ENCODE results near the gene DYNC1H1. TPM values are rescaled to one million over a fixed set of nuclear protein-coding genes. Genes with fewer than 3 reads are reported as not detected.
A peak's percentile ranks its signal among the peaks of the same experiment; 100 is the strongest.

The DYNC1H1 gene
- total RNA-seq, 1 donor from 2014 or later: 499 TPM

DNA sequence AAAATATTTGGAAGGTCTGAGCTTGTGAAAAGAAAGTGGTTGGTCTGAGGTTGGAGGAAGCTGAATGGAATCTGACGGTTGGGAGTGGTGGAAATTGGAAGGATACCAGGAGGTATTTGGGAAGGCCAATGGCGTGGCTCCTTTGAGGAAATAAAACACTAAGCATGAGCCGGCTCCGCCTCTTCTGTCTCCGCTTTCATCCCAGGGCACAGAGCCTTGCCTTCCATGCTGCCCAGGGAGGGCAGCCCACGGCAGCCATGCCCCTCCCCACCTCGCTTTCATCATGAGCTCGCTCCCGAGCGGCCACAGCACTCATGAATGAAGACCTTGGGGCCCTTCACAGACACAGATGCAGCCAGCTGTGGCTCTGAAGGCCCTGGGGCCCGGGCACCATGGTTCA lies 86.3 kb downstream of the DYNC1H1 start:
- Histone ChIP-seq H3K27ac (no peak overlapping the region), H3K9me3 (no peaks in the 10 kb centered on the region), H3K4me3 (no peak overlapping the region), H3K4me1 (peaks cover 5% of the 10 kb centered on the region), H3K36me3 (peaks cover 4 to 56% of the 10 kb centered on the region in 2 donors), H3K27me3 (no peaks in the 10 kb centered on the region)
- TF ChIP-seq POLR2A (IDR thresholded peaks at IDR 0.05) (no peak), POLR2AphosphoS5 (IDR thresholded peaks at IDR 0.05; ENCODE audit: insufficient read depth in 1 of 2, low read depth in 1 of 2) (peak in 1 of 2 donors; percentile 11)
- TF ChIP-seq, protein P1, sequence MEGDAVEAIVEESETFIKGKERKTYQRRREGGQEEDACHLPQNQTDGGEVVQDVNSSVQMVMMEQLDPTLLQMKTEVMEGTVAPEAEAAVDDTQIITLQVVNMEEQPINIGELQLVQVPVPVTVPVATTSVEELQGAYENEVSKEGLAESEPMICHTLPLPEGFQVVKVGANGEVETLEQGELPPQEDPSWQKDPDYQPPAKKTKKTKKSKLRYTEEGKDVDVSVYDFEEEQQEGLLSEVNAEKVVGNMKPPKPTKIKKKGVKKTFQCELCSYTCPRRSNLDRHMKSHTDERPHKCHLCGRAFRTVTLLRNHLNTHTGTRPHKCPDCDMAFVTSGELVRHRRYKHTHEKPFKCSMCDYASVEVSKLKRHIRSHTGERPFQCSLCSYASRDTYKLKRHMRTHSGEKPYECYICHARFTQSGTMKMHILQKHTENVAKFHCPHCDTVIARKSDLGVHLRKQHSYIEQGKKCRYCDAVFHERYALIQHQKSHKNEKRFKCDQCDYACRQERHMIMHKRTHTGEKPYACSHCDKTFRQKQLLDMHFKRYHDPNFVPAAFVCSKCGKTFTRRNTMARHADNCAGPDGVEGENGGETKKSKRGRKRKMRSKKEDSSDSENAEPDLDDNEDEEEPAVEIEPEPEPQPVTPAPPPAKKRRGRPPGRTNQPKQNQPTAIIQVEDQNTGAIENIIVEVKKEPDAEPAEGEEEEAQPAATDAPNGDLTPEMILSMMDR (IDR thresholded peaks at IDR 0.05): no peak
- DNase-seq (ENCODE audit: extremely low spot score in 2 of 2): no peak
- intact Hi-C loops (cut with DNase I): no loop called here

DNA sequence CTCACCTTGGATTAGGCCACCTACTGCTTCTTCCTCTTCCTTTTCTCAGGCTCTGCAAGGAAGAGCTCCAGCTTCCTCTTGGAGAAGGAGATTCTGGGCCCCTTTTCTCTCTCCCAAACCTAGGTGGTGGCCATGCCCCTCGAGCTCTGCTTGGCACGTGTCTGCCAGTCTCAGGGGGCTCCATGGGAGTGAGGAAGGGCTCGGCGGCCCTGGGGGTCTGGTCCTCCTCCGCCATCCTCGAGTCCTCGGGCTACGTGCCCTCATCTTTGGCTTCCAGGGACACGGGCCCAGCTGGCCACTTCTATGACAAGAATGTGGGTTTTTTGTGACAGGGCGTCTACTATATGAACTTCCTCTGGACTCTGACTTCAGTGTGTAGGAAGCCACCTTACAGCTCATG lies 88.1 kb downstream of the DYNC1H1 start:
- H3K36me3 ChIP-seq: peaks cover 4 to 52% of the 10 kb centered on the region in 2 donors
- intact Hi-C loops (cut with DNase I): no loop called here

DNA sequence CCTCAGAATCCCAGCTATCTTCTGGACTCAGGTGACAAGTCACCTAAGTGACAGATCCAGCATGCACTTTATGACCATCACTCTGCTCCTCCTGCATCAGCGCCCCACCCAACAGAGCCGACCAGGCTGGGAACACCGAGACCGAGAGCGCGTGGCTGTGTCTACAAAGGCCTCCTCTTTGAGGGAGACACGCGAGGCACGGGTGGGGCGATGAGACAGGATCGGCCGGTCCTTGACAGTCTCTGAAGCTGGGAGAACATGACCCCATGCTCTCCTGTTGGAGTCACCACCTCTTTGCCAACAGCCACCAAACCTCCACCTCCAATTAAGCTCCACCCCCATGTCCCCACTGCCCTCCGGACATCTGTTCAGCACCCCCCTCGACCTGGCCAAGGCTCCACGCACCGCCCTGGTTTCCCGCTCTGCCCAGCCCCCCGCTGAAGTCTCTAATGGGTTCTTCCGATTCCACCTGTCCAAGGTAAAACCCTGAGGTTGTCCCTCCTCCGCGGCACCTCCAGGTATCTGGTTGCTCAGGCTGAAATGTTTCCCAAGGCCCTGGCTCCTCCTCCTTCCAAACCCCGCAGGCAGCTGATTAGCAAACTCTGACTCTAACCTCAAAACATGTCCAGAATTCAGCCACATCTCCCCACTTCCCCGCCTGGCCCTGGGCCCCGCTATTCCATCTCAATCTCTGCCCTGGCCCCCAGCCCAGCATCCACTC lies 91.0 kb downstream of the DYNC1H1 start:
- peaks cover 7% of the 10 kb centered on the region for H3K4me1 ChIP-seq
- H3K27me3 ChIP-seq: no peaks in the 10 kb centered on the region
- DNase-seq (ENCODE audit: extremely low spot score in 2 of 2): no peak
- no peaks in the 10 kb centered on the region for H3K9me3 ChIP-seq
- H3K4me3 ChIP-seq: no peak overlapping the region
- H3K27ac ChIP-seq: no peak overlapping the region
- intact Hi-C loops (cut with DNase I): no loop called here
- H3K36me3 ChIP-seq: peaks cover 0 to 24% of the 10 kb centered on the region in 2 donors
- TF ChIP-seq POLR2AphosphoS5 (IDR thresholded peaks at IDR 0.05; ENCODE audit: insufficient read depth in 1 of 2, low read depth in 1 of 2) (no peak), POLR2A (IDR thresholded peaks at IDR 0.05) (no peak)
- TF ChIP-seq, protein P1 (IDR thresholded peaks at IDR 0.05): no peak

More for the DNA sequence above, 88.1 kb downstream of the DYNC1H1 start:
- Histone ChIP-seq H3K4me1 (peaks cover 7% of the 10 kb centered on the region), H3K9me3 (no peaks in the 10 kb centered on the region), H3K27me3 (no peaks in the 10 kb centered on the region), H3K4me3 (no peak overlapping the region), H3K27ac (no peak overlapping the region)
- no peak for TF ChIP-seq POLR2AphosphoS5 (IDR thresholded peaks at IDR 0.05; ENCODE audit: insufficient read depth in 1 of 2, low read depth in 1 of 2)
- TF ChIP-seq, protein P1 (IDR thresholded peaks at IDR 0.05): no peak
- DNase-seq (ENCODE audit: extremely low spot score in 2 of 2): no peak

DNA sequence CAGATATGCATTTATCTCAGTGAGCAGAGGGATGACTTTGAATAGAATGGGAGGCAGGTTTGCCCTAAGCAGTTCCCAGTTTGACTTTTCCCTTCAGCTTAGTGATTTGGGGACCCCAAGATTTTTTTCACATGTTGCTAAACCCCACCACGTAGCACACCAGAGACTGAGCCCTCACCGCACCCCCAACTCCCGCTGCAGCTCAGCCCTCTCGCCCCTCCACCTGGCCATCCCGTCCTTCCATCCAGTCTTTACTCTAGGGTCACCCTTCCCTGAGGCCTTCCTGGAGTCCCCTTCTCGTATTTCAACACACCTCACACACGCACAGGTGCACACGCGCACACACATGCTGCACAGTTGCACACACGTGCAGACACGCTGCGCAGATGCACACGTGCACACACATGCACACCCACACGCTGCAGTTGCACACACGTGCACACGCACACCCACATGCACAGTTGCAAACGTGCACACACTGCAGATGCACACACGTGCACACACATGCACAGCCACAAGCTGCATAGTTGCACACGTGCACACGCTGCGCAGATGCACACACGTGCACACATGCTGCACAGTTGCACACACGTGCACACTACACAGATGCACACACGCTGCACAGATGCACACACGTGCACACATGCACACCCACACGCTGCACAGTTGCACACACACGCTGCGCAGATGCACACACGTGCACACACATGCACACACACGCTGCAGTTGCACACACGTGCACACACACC lies 92.5 kb downstream of the DYNC1H1 start:
- Histone ChIP-seq H3K9me3 (no peaks in the 10 kb centered on the region), H3K36me3 (peaks cover 0 to 12% of the 10 kb centered on the region in 2 donors), H3K4me1 (peaks cover 7% of the 10 kb centered on the region), H3K4me3 (no peak overlapping the region), H3K27ac (no peak overlapping the region), H3K27me3 (no peaks in the 10 kb centered on the region)
- TF ChIP-seq POLR2A (IDR thresholded peaks at IDR 0.05): no peak
- no peak for TF ChIP-seq POLR2AphosphoS5 (IDR thresholded peaks at IDR 0.05; ENCODE audit: insufficient read depth in 1 of 2, low read depth in 1 of 2)
- TF ChIP-seq, protein P1 (IDR thresholded peaks at IDR 0.05): no peak
- intact Hi-C loops (cut with DNase I): no loop called here
- DNase-seq (ENCODE audit: extremely low spot score in 2 of 2): no peak
